Measurements from ENCODE around the gene STX10. TPM values are rescaled to one million over a fixed set of nuclear protein-coding genes. Genes with fewer than 3 reads are reported as not detected.

The STX10 gene
- total RNA-seq, 1 donor from 2014 or later, result 75.3 TPM

- no peak for TF ChIP-seq CTCF (IDR thresholded peaks at IDR 0.05; ENCODE audit: insufficient read depth, low read length, severe bottlenecking)
- Histone ChIP-seq H3K36me3 (ENCODE audit: control insufficient read depth, insufficient read depth, low read length) (peaks cover 7% of the 10 kb centered on the region), H3K27me3 (ENCODE audit: control insufficient read depth, insufficient read depth, low read length) (no peaks in the 10 kb centered on the region), H3K4me3 (ENCODE audit: low read depth, low read length) (peak overlapping the region; percentile 93)
- DNase-seq (ENCODE audit: low read depth) (peak; percentile 35), FAIRE-seq (no peak)
These were observed 31.6 kb downstream of the STX10 start for GRCh38 chr19:13118424-13119193.

GRCh38 chr19:13117772-13118423 lies 32.3 kb downstream of the STX10 start, which contains the start of gene NACC1:
NACC1 (plus strand) TSS chr19:13118264; CDS start chr19:13135208, 16,944 bp downstream.
- DNase-seq (ENCODE audit: low read depth) (peak; percentile 65), FAIRE-seq (no peak)
- TF ChIP-seq CTCF (IDR thresholded peaks at IDR 0.05; ENCODE audit: insufficient read depth, low read length, severe bottlenecking), result no peak
- no peaks in the 10 kb centered on the region for H3K27me3 ChIP-seq (ENCODE audit: control insufficient read depth, insufficient read depth, low read length)
- H3K4me3 ChIP-seq (ENCODE audit: low read depth, low read length), result peak within 1 kb of the TSS; percentile 93
- H3K36me3 ChIP-seq (ENCODE audit: control insufficient read depth, insufficient read depth, low read length), result peaks cover 7% of the 10 kb centered on the region

GRCh38 chr19:13117176-13117771 lies 32.9 kb downstream of the STX10 start:
- FAIRE-seq, result no peak

GRCh38 chr19:13116282-13117175 lies 33.6 kb downstream of the STX10 start, which contains the start of gene TRMT1:
TRMT1 (minus strand) TSS chr19:13116740; CDS start chr19:13116399, 341 bp downstream.
- no peak for TF ChIP-seq CTCF (IDR thresholded peaks at IDR 0.05; ENCODE audit: insufficient read depth, low read length, severe bottlenecking)
- DNase-seq (ENCODE audit: low read depth), result peak; percentile 87
- FAIRE-seq, result no peak
- peak within 1 kb of the TSS; percentile 81 for H3K4me3 ChIP-seq (ENCODE audit: low read depth, low read length)
- H3K36me3 ChIP-seq (ENCODE audit: control insufficient read depth, insufficient read depth, low read length), result peaks cover 8% of the 10 kb centered on the region
- H3K27me3 ChIP-seq (ENCODE audit: control insufficient read depth, insufficient read depth, low read length), result no peaks in the 10 kb centered on the region

More at GRCh38 chr19:13117176-13117771, 32.9 kb downstream of the STX10 start:
- H3K36me3 ChIP-seq (ENCODE audit: control insufficient read depth, insufficient read depth, low read length), result peaks cover 11% of the 10 kb centered on the region
- no peak for TF ChIP-seq CTCF (IDR thresholded peaks at IDR 0.05; ENCODE audit: insufficient read depth, low read length, severe bottlenecking)
- no peaks in the 10 kb centered on the region for H3K27me3 ChIP-seq (ENCODE audit: control insufficient read depth, insufficient read depth, low read length)
- DNase-seq (ENCODE audit: low read depth), result peak; percentile 45
- H3K4me3 ChIP-seq (ENCODE audit: low read depth, low read length), result peak overlapping the region; percentile 81

- FAIRE-seq (no peak), DNase-seq (ENCODE audit: low read depth) (no peak)
- Histone ChIP-seq H3K27me3 (ENCODE audit: control insufficient read depth, insufficient read depth, low read length) (no peaks in the 10 kb centered on the region), H3K36me3 (ENCODE audit: control insufficient read depth, insufficient read depth, low read length) (peaks cover 7% of the 10 kb centered on the region), H3K4me3 (ENCODE audit: low read depth, low read length) (peak overlapping the region; percentile 81)
- no peak for TF ChIP-seq CTCF (IDR thresholded peaks at IDR 0.05; ENCODE audit: insufficient read depth, low read length, severe bottlenecking)
These were observed 34.3 kb downstream of the STX10 start for GRCh38 chr19:13115936-13116281.

Data from bronchial epithelial cell (primary cell).